GM19452 (cell line): ENCODE data around the gene SECTM1.
"Not testable (repeated sequence)": the region's sequence is repeated elsewhere in the genome, so short reads cannot be mapped to it uniquely, and the experiment has no call there.

Experiments used
- ATAC-seq: cut with Tn5 transposase; IDR thresholded peaks from one replicate; pipeline ENCODE4 v1.9.1; 2021; ENCODE audit not compliant: unreplicated experiment

SECTM1 gene

GRCh38 chr17:82370471-82371332 is 37.1 kb upstream of the SECTM1 start:
- ATAC-seq = no peak

GRCh38 chr17:82369211-82369610 is 35.6 kb upstream of the SECTM1 start:
- no peak for ATAC-seq

DNA sequence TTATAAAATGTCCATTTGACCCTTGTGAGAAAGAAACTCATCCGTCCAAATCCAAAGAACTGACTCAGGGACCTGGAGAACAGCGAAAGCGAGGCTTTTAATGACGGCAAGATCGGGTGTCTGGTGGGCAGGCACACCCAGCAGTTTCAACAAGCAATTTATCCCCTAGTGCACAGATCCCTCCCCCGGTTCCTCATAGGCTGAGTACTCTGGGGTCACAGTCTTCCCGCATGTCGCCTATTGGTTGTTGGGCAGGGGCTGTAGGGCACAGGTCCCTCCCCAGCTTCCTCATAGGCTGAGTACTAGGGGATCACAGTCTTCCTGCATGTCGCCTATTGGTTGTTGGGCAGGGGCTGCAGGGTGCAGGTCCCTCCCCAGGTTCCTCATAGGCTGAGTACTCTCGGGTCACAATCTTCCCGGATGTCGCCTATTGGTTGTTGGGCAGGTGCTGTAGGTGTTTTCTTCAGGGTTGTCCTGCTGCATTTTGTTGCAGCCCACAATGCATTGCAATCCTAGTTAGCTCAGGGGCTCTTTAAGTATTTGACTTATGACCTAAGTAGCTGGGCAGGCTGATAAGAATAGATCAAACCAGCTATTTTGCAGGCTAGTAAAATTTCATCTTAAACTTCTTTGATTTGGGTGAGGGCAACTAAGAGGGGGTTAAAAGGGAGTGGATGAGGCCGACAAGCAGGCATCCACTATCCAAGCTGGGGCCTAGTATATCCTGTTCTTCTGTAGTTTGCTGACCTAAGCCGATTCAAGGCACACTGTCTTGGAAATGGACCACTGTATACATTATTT is 34.4 kb upstream of the SECTM1 start:
- no peak for ATAC-seq

GRCh38 chr17:82366749-82367148 is 33.2 kb upstream of the SECTM1 start:
- no peak for ATAC-seq

DNA sequence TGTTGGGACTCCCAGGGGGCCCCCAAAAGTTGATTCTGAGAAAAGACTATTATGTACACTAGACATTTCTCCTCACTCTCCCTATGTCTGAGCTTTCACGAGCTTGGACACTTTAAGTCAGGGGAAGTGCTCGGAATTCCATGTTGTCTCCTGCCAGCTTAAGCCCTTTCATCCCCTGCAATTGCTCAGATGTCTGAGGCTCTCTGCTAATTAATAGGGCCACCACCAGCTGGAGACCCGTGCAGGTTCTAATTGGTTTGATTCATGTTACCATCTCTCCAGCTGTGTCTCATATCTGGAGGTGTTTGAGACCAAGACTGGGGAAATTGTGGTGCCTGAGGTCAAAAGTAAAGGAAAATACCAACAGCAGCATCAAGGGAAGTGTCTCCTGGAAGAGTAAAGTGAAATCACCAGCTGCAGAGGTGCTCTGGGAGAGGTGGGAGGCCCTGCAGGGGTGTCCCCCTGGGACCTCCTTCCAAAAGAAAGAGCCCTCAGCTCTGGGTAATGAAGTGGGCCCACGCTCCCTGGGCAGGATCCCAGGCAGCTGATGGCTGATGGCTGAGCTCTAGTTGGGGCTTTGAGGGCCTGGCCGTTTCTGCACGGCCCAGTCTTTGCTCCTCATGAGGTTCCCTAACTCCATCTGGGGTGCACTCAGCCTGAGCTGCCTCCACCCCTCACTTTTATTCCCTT is 32.2 kb upstream of the SECTM1 start:
- ATAC-seq = no peak

DNA sequence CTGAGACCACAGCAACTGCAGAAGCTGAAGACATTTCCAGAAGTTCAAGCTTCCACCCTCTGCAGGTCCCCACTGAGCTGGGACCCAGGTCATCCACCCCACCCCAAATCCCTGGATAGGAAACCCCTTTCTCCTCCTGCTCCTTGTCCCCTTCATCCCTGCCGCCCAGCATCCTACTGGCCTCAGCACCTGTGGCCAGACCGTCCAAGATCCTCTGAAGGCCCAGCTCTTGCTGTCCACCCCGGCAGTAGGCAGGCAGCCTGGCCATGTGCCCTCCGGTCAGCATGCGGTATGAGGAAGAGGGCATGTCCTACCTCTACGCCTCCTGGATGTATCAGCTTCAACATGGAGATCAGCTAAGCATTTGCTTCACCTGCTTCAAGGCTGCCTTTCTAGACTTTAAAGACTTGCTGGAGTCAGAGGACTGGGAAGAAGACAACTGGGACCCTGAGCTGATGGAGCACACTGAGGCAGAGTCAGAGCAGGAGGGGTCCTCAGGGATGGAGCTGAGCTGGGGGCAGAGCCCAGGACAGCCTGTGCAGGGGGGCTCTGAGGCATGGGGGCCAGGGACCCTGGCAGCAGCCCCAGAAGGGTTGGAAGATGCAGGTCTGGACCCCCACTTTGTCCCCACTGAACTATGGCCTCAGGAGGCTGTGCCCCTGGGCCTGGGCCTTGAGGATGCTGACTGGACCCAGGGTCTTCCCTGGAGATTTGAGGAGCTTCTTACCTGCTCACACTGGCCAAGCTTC is 28.5 kb upstream of the SECTM1 start:
- ATAC-seq = no peak

DNA sequence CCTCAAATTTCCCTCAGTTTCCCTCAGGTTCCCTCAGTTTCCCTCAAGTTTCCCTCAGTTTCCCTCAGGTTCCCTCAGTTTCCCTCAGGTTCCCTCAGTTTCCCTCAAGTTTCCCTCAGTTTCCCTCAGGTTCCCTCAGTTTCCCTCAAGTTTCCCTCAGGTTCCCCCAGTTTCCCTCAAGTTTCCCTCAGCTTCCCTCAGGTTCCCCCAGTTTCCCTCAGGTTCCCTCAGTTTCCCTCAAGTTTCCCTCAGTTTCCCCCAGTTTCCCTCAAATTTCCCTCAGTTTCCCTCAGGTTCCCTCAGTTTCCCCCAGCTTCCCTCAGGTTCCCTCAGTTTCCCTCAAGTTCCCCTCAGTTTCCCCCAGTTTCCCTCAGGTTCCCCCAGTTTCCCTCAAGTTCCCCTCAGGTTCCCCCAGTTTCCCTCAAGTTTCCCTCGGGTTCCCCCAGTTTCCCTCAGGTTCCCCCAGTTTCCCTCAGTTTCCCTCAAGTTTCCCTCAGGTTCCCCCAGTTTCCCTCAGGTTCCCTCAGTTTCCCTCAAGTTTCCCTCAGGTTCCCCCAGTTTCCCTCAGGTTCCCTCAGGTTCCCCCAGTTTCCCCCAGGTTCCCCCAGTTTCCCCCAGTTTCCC is 26.0 kb upstream of the SECTM1 start:
- not testable (repeated sequence) for ATAC-seq

DNA sequence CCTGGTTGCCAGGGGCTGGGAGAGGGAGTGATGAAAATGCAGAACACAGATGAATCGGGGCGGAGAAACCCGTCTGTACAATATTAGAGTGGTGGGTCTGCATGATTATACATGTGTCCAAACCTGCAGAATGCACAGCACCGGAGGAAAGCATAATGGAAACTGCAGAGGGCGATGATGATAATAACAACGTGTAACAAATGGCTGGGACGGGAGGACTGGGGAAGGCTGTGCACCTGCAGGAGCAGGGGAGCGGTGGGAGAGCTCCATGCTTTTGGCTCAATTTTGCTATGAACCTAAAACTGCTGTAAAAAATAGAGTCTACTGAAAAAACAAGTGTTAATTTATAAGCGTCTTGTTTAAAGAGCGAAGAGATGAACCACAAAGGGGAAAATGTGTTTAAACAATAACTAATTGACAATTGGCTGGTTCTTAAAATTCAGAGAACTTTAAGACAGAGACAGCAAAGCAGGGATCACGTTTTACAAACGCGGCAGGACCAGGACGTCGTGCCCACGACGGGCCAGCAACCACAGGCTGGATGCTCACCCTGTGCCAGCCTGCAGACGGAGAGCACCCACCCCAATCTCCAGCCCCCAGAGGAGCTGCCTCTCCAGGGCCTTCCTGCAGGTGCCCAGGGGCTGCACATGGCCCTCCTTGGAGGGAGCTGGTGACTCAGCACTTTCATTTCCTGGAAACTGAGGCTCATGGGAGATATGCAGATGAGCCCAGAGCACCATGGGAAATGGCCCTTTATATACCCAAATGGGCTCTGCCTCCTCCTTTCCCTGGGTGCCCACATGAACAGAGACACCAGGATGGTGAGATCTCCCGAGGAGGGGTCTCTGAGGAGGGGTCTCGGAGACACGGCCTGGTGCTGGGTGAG is 25.1 kb upstream of the SECTM1 start, which contains the start of gene TEX19:
TSS of gene TEX19 (plus strand) at position 783 of the 886 bp plus-strand sequence. CDS start 2,904 bp downstream, outside the sequence.
- ATAC-seq = no peak

DNA sequence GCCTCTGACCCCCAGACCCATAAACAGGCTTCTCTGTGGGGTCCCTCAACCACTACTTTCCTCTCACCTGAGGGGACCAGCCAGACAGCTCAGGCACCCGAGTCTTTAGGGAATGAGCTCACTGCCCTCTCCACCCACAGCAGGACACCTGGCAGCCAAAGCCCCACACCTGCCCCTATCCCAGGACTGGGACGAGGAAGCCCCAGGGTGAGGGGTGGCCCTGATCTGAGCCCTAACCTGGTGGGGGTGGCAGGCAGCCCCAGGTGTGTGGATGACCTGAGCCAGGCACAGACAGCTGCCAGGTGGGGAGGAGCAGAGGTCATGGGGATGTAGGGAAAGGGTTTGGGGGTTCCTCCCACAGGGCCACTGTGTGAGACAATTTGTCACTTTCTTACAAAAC is 23.8 kb upstream of the SECTM1 start:
- ATAC-seq = no peak

DNA sequence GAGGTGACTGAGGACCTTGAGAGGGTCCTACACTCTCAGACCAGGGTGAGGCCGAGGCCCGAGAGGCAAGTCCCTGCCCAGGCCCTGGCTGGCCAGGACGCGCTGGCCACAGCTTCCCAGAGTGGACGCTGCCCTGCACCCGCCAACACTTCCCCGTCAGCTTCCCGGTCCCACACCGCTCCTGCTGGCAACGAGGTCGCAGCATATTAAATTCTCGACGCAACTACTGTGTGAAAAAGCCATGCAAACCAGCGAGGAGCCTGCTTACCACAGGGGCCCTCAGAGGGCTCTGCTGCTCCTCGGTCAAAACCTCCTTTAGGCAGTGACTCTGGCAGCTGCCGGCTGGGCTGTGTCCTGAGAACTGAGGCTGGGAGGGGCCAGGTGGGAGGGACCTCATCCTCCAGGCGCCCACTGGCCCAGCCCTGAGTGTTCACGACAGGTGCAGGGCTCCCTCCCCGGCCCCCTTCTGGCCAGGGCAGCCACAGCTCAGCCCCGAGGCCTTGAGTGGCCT is 23.3 kb upstream of the SECTM1 start:
- ATAC-seq = no peak

GRCh38 chr17:82355770-82356427 is 22.3 kb upstream of the SECTM1 start:
- ATAC-seq = no peak

GRCh38 chr17:82354804-82355308 is 21.3 kb upstream of the SECTM1 start:
- no peak for ATAC-seq

GRCh38 chr17:82353484-82353883 is 19.9 kb upstream of the SECTM1 start:
- no peak for ATAC-seq

DNA sequence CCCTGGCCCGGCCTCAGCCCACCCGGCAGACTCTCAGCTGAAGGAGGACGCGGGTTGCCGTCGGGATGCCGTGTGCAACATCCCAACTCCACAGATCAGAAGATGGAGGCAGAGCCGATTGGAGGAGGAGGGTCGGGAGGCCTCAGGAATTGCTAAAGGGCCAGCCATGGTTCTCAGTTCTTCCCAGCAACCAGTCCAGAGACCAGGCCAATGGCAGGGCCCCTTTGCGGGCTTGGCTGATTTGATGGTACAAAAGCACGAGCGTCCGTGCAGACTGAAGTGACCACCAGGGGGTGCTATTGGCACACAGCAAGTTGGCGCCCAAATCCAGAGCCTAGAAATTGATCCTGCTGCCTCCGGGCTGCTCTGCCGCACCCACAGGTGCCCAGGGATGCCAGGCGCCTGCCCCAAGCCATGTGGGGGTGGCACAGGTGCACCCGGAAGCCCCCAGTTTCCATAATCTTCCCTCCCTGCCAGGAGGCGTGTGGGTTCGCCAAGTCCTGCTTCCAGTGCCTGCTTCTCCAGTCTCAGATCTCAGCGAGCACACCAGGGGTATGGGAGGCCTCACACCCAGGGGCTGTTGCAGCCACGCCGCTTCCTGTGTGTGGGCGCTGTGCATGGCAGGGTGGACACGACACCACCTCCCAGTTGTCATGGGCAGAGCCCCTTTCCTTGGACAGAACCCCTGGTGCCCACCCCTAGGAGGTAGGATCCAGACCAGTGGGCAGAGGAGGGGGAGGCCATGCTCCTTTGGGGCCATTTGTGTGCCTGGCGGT is 18.3 kb upstream of the SECTM1 start:
- no peak for ATAC-seq

DNA sequence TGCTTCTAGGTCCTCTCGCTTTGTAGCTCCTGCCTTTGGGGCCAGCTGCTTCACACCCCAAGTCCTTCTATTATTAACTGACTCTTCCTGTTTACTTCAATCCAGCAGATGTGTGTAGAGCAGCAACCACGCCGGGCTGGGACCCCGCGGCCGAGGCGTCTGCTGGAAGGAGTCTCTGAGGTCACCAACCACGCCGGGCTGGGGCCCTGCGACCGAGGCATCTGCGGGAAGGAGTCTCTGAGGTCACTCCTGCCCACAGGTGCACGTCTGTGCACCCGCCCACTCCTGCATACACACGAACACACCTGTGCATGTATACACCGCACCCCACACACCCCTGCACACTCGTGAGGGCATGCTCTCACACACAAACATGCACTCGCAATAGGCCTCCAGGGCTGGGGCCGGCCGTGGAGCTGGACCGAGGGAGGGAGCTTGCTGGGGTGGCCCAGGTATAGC is 17.7 kb upstream of the SECTM1 start:
- no peak for ATAC-seq

GRCh38 chr17:82350182-82351030 is 16.8 kb upstream of the SECTM1 start:
- no peak for ATAC-seq

DNA sequence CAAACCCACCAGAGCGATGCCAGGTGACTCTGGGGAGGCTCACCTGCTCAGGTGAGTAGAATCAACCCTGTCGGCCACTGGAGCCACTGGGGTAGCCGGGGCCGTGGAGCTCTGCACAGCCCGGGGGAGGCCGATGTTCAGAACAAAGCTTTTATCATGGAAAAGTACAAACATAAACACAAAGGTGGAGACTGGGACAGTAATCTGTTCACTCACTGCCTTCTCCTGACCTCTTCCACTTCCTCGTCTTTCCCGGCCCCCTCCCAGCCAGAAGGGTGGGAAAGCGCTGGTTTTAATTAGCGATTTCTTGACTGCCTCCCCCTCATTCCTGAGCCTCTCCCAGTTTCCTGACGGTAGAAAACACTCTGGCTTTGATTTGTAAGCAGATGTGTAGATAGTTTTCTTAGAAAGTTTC is 15.7 kb upstream of the SECTM1 start:
- ATAC-seq = no peak
